ENCODE results near the gene DHX40. TPM values are rescaled to one million over a fixed set of nuclear protein-coding genes. Genes with fewer than 3 reads are reported as not detected.

The DHX40 gene
- total RNA-seq, 4 donors from 2014 or later = 10.5 to 42.0 (median 25.0) TPM

GRCh38 chr17:59527931-59528330, 37.5 kb upstream of the DHX40 start:
- intact Hi-C loops (cut with DNase I) = no loop called here
- WGBS, 2 donors = 33 to 43% methylated on average over 1 of the region's 1 CpG

GRCh38 chr17:59530531-59530930, 34.9 kb upstream of the DHX40 start:
- Histone ChIP-seq H3K36me3 (no peaks in the 10 kb centered on the region), H3K27me3 (no peaks in the 10 kb centered on the region), H3K9me3 (no peaks in the 10 kb centered on the region), H3K4me1 (no peaks in the 10 kb centered on the region), H3K4me3 (no peak overlapping the region), H3K27ac (no peak overlapping the region)
- 56 to 86% methylated on average over 1 of the region's 1 CpG for WGBS, 2 donors
- no peak for DNase-seq
- intact Hi-C loops (cut with DNase I) = no loop called here
- no peak for TF ChIP-seq CTCF (IDR thresholded peaks at IDR 0.05)

More at GRCh38 chr17:59527931-59528330, 37.5 kb upstream of the DHX40 start:
- H3K4me3 ChIP-seq = no peak overlapping the region
- H3K27me3 ChIP-seq = no peaks in the 10 kb centered on the region
- no peaks in the 10 kb centered on the region for H3K36me3 ChIP-seq
- TF ChIP-seq POLR2A (IDR thresholded peaks at IDR 0.05) (no peak), CTCF (IDR thresholded peaks at IDR 0.05) (no peak)
- no peaks in the 10 kb centered on the region for H3K9me3 ChIP-seq
- H3K27ac ChIP-seq = no peak overlapping the region
- H3K4me1 ChIP-seq = no peaks in the 10 kb centered on the region
- DNase-seq = no peak

- TF ChIP-seq POLR2A (IDR thresholded peaks at IDR 0.05) (no peak), CTCF (IDR thresholded peaks at IDR 0.05) (no peak)
- intact Hi-C loops (cut with DNase I) = no loop called here
- Histone ChIP-seq H3K27ac (no peak overlapping the region), H3K9me3 (no peaks in the 10 kb centered on the region), H3K27me3 (no peaks in the 10 kb centered on the region), H3K4me3 (no peak overlapping the region), H3K4me1 (no peaks in the 10 kb centered on the region), H3K36me3 (no peaks in the 10 kb centered on the region)
- 63 to 65% methylated on average over 5 of the region's 5 CpGs for WGBS, 2 donors
- DNase-seq = no peak
These were observed 31.7 kb upstream of the DHX40 start for GRCh38 chr17:59533694-59534093.

- WGBS, 2 donors = 69 to 72% methylated on average over 1 of the region's 1 CpG
- TF ChIP-seq CTCF (IDR thresholded peaks at IDR 0.05) (no peak), POLR2A (IDR thresholded peaks at IDR 0.05) (no peak)
- no peak overlapping the region for H3K27ac ChIP-seq
- H3K27me3 ChIP-seq = no peaks in the 10 kb centered on the region
- intact Hi-C loops (cut with DNase I) = no loop called here
- no peak for DNase-seq
- H3K4me1 ChIP-seq = no peaks in the 10 kb centered on the region
- no peaks in the 10 kb centered on the region for H3K36me3 ChIP-seq
- H3K4me3 ChIP-seq = no peak overlapping the region
- H3K9me3 ChIP-seq = no peaks in the 10 kb centered on the region
These were observed 30.8 kb upstream of the DHX40 start for GRCh38 chr17:59534583-59534982.

GRCh38 chr17:59538195-59538909, 27.1 kb upstream of the DHX40 start:
- Histone ChIP-seq H3K36me3 (no peaks in the 10 kb centered on the region), H3K27me3 (peaks cover 0 to 3% (median 0%) of the 10 kb centered on the region in 4 donors), H3K9me3 (no peaks in the 10 kb centered on the region), H3K4me1 (no peaks in the 10 kb centered on the region), H3K27ac (no peak overlapping the region), H3K4me3 (no peak overlapping the region)
- DNase-seq = no peak
- intact Hi-C loops (cut with DNase I) = no loop called here
- no peak for TF ChIP-seq CTCF (IDR thresholded peaks at IDR 0.05)
- no peak for TF ChIP-seq POLR2A (IDR thresholded peaks at IDR 0.05)
